AG04449 (cell line): Measurements from ENCODE around the gene TMEM130.
A peak's percentile ranks its signal among the peaks of the same experiment; 100 is the strongest.

Source experiments
- CTCF ChIA-PET: fragments of 350-600 bp; formaldehyde crosslinking; extraction: SDS; loops from one replicate; lab custom pipeline; 2021; ENCODE audit warnings: antibody characterized with exemption; lab: Yijun Ruan, JAX
- POLR2A ChIA-PET: fragments of 400-600, 350-600 bp; formaldehyde crosslinking; extraction: SDS; loops from one replicate; lab custom pipeline; 2020; ENCODE audit warnings: antibody characterized with exemption, inconsistent platforms; lab: Yijun Ruan, JAX
- DNase-seq: peaks from one replicate; pipeline ENCODE4 v3.0.0-alpha.2; 2010; ENCODE audit warnings: low read depth, low spot score
- H3K4me3 ChIP-seq: 2 replicates; pipeline ENCODE4 v1.5.1; 2011; ENCODE audit warnings: low read depth, mild to moderate bottlenecking, control low read depth, low read length
- CTCF ChIP-seq: IDR thresholded peaks from one replicate; pipeline ENCODE4 v1.5.1; 2011; ENCODE audit warnings: mild to moderate bottlenecking, moderate library complexity, low read length, control low read depth, inconsistent platforms; ENCODE audit not compliant: insufficient read depth; ENCODE audit errors: missing control alignments

Gene TMEM130

GRCh38 chr7:98879979-98880315 lies 10.1 kb upstream of the TMEM130 start:
- POLR2A ChIA-PET = no interaction called here

GRCh38 chr7:98879198-98879978 lies 9.6 kb upstream of the TMEM130 start:
- DNase-seq = no peak
- peak overlapping the region; percentile 91 for H3K4me3 ChIP-seq
- no peak for TF ChIP-seq CTCF
- ChIA-PET CTCF (interaction anchor here (0.6 to 4.6 kb wide), 30 partner anchors 8 to 591 kb away, joined by 3 to 27 read pairs (median 6); partner anchors contain the start of gene TMEM130), POLR2A (interaction anchor here (1.6 kb wide), 1 partner anchor 26 kb away, joined by 4 read pairs; no protein-coding TSS in a partner anchor)

More at GRCh38 chr7:98879979-98880315, 10.1 kb upstream of the TMEM130 start:
- H3K4me3 ChIP-seq = peak overlapping the region; percentile 91
- DNase-seq = no peak
- CTCF ChIA-PET = interaction anchor here (0.6 to 4.6 kb wide), 15 partner anchors 9 to 442 kb away, joined by 3 to 27 read pairs (median 6); partner anchors contain the start of gene TMEM130
- no peak for TF ChIP-seq CTCF

- peak; percentile 88 for TF ChIP-seq CTCF
- POLR2A ChIA-PET = interaction anchor here (1.6 kb wide), 1 partner anchor 26 kb away, joined by 4 read pairs; no protein-coding TSS in a partner anchor
- CTCF ChIA-PET = interaction anchor here (0.6 to 4.6 kb wide), 25 partner anchors 8 to 590 kb away, joined by 3 to 27 read pairs (median 5); partner anchors contain the start of gene TMEM130
- peak within 1 kb of the TSS; percentile 91 for H3K4me3 ChIP-seq
- no peak for DNase-seq
Measured at GRCh38 chr7:98878365-98879197, 8.8 kb upstream of the TMEM130 start, which contains the start of gene TRRAP. TSS of gene TRRAP (plus strand) at chr7:98878532. CDS start at chr7:98881151, 2,619 bp downstream.

- no peak for DNase-seq
- ChIA-PET POLR2A (interaction anchor here (1.6 kb wide), 1 partner anchor 25 kb away, joined by 4 read pairs; no protein-coding TSS in a partner anchor), CTCF (interaction anchor here (0.7 to 4.6 kb wide), 20 partner anchors 8 to 589 kb away, joined by 3 to 27 read pairs (median 6); partner anchors contain the start of gene TMEM130)
- peak overlapping the region; percentile 91 for H3K4me3 ChIP-seq
- TF ChIP-seq CTCF = no peak
Measured at GRCh38 chr7:98877692-98878364, 8.0 kb upstream of the TMEM130 start.

GRCh38 chr7:98877146-98877545 lies 7.3 kb upstream of the TMEM130 start:
- H3K4me3 ChIP-seq = no peak overlapping the region
- POLR2A ChIA-PET = no interaction called here
- CTCF ChIA-PET = interaction anchor here (1.0 to 2.1 kb wide), 5 partner anchors 15 to 444 kb away, joined by 3 to 26 read pairs (median 4); no protein-coding TSS in a partner anchor
- no peak for DNase-seq
- no peak for TF ChIP-seq CTCF
